Mesenchymal stem cell (in vitro differentiated cells and primary cell): ENCODE measurements around the gene HOXA13.

Source experiments
- DNase-seq: peaks from one replicate; pipeline ENCODE4 v3.0.0-alpha.2; 2013
- H2AFZ ChIP-seq: one replicate; pipeline ENCODE4 v1.6.1; 2013; ENCODE audit warnings: low read depth, mild to moderate bottlenecking, control low read depth, inconsistent platforms, low read length, moderate library complexity
- H2AK5ac ChIP-seq: 2 replicates; pipeline ENCODE4 v1.6.1; 2013; ENCODE audit warnings: low read length, moderate library complexity, mild to moderate bottlenecking, inconsistent platforms; ENCODE audit not compliant: severe bottlenecking
- H2BK120ac ChIP-seq: one replicate; pipeline ENCODE4 v1.6.1; 2013; ENCODE audit warnings: low read depth, mild to moderate bottlenecking, inconsistent platforms, low read length, moderate library complexity
- H2BK12ac ChIP-seq, 2 experiments: one replicate each; pipeline ENCODE4 v1.6.1; 2013; ENCODE audit warnings: inconsistent platforms in 2 of 2, low read length in 2 of 2, mild to moderate bottlenecking in 2 of 2, moderate library complexity in 2 of 2, control low read depth in 1 of 2
- H2BK15ac ChIP-seq: one replicate; pipeline ENCODE4 v1.6.1; 2013; ENCODE audit warnings: mild to moderate bottlenecking, low read depth, inconsistent platforms; ENCODE audit not compliant: poor library complexity, severe bottlenecking
- H2BK5ac ChIP-seq: 2 replicates; pipeline ENCODE4 v1.6.1; 2013; ENCODE audit warnings: low read depth, mild to moderate bottlenecking, low read length, control low read depth, inconsistent platforms; ENCODE audit not compliant: poor library complexity, severe bottlenecking
- H3K14ac ChIP-seq, 2 experiments: one replicate each; pipeline ENCODE4 v1.6.1; 2013; ENCODE audit warnings: inconsistent platforms in 2 of 2, low read length in 2 of 2, control low read depth in 1 of 2, mild to moderate bottlenecking in 1 of 2, moderate library complexity in 1 of 2
- H3K18ac ChIP-seq, 2 experiments: one replicate each; pipeline ENCODE4 v1.6.1; 2013; ENCODE audit warnings: inconsistent platforms in 2 of 2, low read length in 2 of 2, control low read depth in 1 of 2, low read depth in 1 of 2, mild to moderate bottlenecking in 1 of 2
- H3K23ac ChIP-seq, 2 experiments: one replicate each; pipeline ENCODE4 v1.6.1; 2013; ENCODE audit warnings: inconsistent platforms in 2 of 2, low read length in 2 of 2, mild to moderate bottlenecking in 2 of 2, moderate library complexity in 2 of 2, control low read depth in 1 of 2
- H3K27ac ChIP-seq: 2 replicates; pipeline ENCODE4 v1.5.1; 2013; ENCODE audit warnings: mild to moderate bottlenecking, moderate library complexity, low read length, control low read depth, inconsistent platforms; ENCODE audit not compliant: poor library complexity, severe bottlenecking
- H3K27me3 ChIP-seq, 2 experiments: 2 replicates each; pipeline versions ENCODE4 v1.6.1 to v1.7.0; 2013; ENCODE audit warnings: low read length in 2 of 2, mild to moderate bottlenecking in 2 of 2, moderate library complexity in 2 of 2, control low read depth in 1 of 2, inconsistent platforms in 1 of 2; ENCODE audit not compliant: control insufficient read depth in 1 of 2, insufficient read depth in 1 of 2
- H3K36me3 ChIP-seq, 2 experiments: 2 replicates each; pipeline versions ENCODE4 v1.6.1 to v1.7.0; 2013; ENCODE audit warnings: low read length in 2 of 2, control low read depth in 1 of 2, inconsistent platforms in 1 of 2, low read depth in 1 of 2, mild to moderate bottlenecking in 1 of 2; ENCODE audit not compliant: insufficient read depth in 2 of 2, control insufficient read depth in 1 of 2
- H3K4ac ChIP-seq, 2 experiments: one replicate each; pipeline ENCODE4 v1.6.1; 2013; ENCODE audit warnings: inconsistent platforms in 2 of 2, low read length in 2 of 2, mild to moderate bottlenecking in 2 of 2, moderate library complexity in 2 of 2, control low read depth in 1 of 2, low read depth in 1 of 2
- H3K4me1 ChIP-seq: 2 replicates; pipeline ENCODE4 v1.6.1; 2013; ENCODE audit warnings: low read depth, low read length, control low read depth; ENCODE audit not compliant: control insufficient read depth, insufficient read depth
- H3K4me2 ChIP-seq: 2 replicates; pipeline ENCODE4 v1.6.1; 2013; ENCODE audit warnings: low read length, mild to moderate bottlenecking, inconsistent platforms; ENCODE audit not compliant: poor library complexity, severe bottlenecking
- H3K4me3 ChIP-seq, 2 experiments: 2 replicates each; pipeline versions ENCODE4 v1.5.1 to v1.7.0; 2013; ENCODE audit warnings: low read length in 2 of 2, mild to moderate bottlenecking in 2 of 2, control low read depth in 1 of 2, low read depth in 1 of 2; ENCODE audit not compliant: insufficient read depth in 1 of 2
- H3K79me1 ChIP-seq: replicated peaks from 2 replicates; pipeline ENCODE4 v1.6.1; 2013; ENCODE audit warnings: mild to moderate bottlenecking, control low read depth, low read length, inconsistent platforms; ENCODE audit not compliant: poor library complexity, severe bottlenecking
- H3K9ac ChIP-seq: 2 replicates; pipeline ENCODE4 v1.7.0; 2013; ENCODE audit warnings: mild to moderate bottlenecking, low read length, moderate library complexity
- H3K9me3 ChIP-seq: 2 replicates; pipeline ENCODE4 v1.7.0; 2013; ENCODE audit warnings: mild to moderate bottlenecking, low read length; ENCODE audit not compliant: control insufficient read depth
- H4K8ac ChIP-seq: one replicate; pipeline ENCODE4 v1.6.1; 2013; ENCODE audit warnings: inconsistent platforms, mild to moderate bottlenecking, low read length, moderate library complexity
- H4K91ac ChIP-seq: one replicate; pipeline ENCODE4 v1.6.1; 2013; ENCODE audit warnings: mild to moderate bottlenecking, low read length, inconsistent platforms
- WGBS: methylation state at CpG from one replicate; pipeline ENCODE4 v1.1.7; 2013; ENCODE audit warnings: mixed read lengths; 5-methylcytosine and 5-hydroxymethylcytosine counted together

The HOXA13 gene

GRCh38 chr7:27209933-27210440, 10.1 kb upstream of the HOXA13 start:
- H3K4me2 ChIP-seq: peak overlapping the region; percentile 67
- no peak overlapping the region for H2BK5ac ChIP-seq
- WGBS: 40% methylated on average over 11 of the region's 11 CpGs

DNA sequence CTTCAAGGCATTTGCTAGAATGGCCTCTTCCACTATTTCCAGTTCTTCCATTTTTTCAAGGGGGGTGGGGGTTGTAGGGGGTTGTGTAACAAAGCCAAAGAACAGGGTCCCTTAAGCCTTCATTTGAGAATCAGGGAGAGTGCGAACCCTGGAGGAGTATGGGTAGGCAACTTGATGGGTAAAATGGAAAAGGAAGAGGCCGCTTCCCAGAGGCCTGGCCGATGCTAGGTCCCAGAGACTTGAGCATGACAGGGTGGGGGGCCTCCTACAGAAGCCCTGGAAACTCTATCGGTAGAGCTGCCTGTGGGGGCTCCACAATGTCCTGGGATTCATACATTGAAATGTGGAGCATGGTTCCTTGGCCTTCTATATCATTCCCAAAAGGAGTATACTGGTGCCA, 9.1 kb upstream of the HOXA13 start:
- H4K8ac ChIP-seq: no peak overlapping the region
- no peak overlapping the region for H2BK5ac ChIP-seq
- H3K27ac ChIP-seq: no peak overlapping the region
- H4K91ac ChIP-seq: no peak overlapping the region
- no peak overlapping the region for H3K18ac ChIP-seq
- H2AFZ ChIP-seq: no peak overlapping the region
- DNase-seq: no peak
- no peak overlapping the region for H3K14ac ChIP-seq
- H2BK12ac ChIP-seq: no peak overlapping the region
- H3K27me3 ChIP-seq: peaks cover 93 to 95% of the 10 kb centered on the region in 2 experiments
- no peak overlapping the region for H2AK5ac ChIP-seq
- no peaks in the 10 kb centered on the region for H3K36me3 ChIP-seq
- H3K23ac ChIP-seq: no peak overlapping the region
- H3K4me1 ChIP-seq: peaks cover 28% of the 10 kb centered on the region
- no peak overlapping the region for H3K4me3 ChIP-seq
- H3K4me2 ChIP-seq: no peak overlapping the region
- no peak overlapping the region for H3K4ac ChIP-seq
- no peak overlapping the region for H2BK120ac ChIP-seq
- 83% methylated on average over 4 of the region's 4 CpGs for WGBS
- no peak overlapping the region for H3K9ac ChIP-seq
- H3K9me3 ChIP-seq: no peaks in the 10 kb centered on the region
- no peaks in the 10 kb centered on the region for H3K79me1 ChIP-seq
- H2BK15ac ChIP-seq: no peak overlapping the region

More at GRCh38 chr7:27209933-27210440, 10.1 kb upstream of the HOXA13 start:
- Histone ChIP-seq H3K18ac (no peak overlapping the region), H3K14ac (no peak overlapping the region), H3K36me3 (no peaks in the 10 kb centered on the region), H4K91ac (no peak overlapping the region), H4K8ac (no peak overlapping the region), H3K27me3 (peaks cover 93 to 95% of the 10 kb centered on the region in 2 experiments), H3K23ac (no peak overlapping the region), H3K79me1 (no peaks in the 10 kb centered on the region), H3K9ac (no peak overlapping the region), H2AFZ (no peak overlapping the region), H3K4me3 (peak overlapping the region in 1 of 2 experiments; percentile 72), H2BK12ac (no peak overlapping the region), H2BK15ac (no peak overlapping the region), H3K4ac (no peak overlapping the region), H2AK5ac (no peak overlapping the region), H2BK120ac (no peak overlapping the region), H3K4me1 (peaks cover 26% of the 10 kb centered on the region), H3K27ac (no peak overlapping the region), H3K9me3 (no peaks in the 10 kb centered on the region)
- DNase-seq: no peak

- peaks cover 20% of the 10 kb centered on the region for H3K4me1 ChIP-seq
- no peak overlapping the region for H3K23ac ChIP-seq
- no peak overlapping the region for H2BK120ac ChIP-seq
- no peaks in the 10 kb centered on the region for H3K36me3 ChIP-seq
- H2BK5ac ChIP-seq: no peak overlapping the region
- H2BK15ac ChIP-seq: no peak overlapping the region
- H2AK5ac ChIP-seq: no peak overlapping the region
- no peak overlapping the region for H3K4me2 ChIP-seq
- 10% methylated on average over 4 of the region's 7 CpGs for WGBS
- no peak overlapping the region for H3K9ac ChIP-seq
- H3K4ac ChIP-seq: no peak overlapping the region
- H3K9me3 ChIP-seq: no peaks in the 10 kb centered on the region
- H4K91ac ChIP-seq: no peak overlapping the region
- no peak overlapping the region for H3K18ac ChIP-seq
- no peak overlapping the region for H2AFZ ChIP-seq
- H3K4me3 ChIP-seq: no peak overlapping the region
- no peak overlapping the region for H3K27ac ChIP-seq
- no peak for DNase-seq
- no peak overlapping the region for H4K8ac ChIP-seq
- H3K14ac ChIP-seq: no peak overlapping the region
- H3K79me1 ChIP-seq: no peaks in the 10 kb centered on the region
- no peak overlapping the region for H2BK12ac ChIP-seq
- H3K27me3 ChIP-seq: peaks cover 95% of the 10 kb centered on the region in 2 experiments
These were observed 7.6 kb upstream of the HOXA13 start for GRCh38 chr7:27207348-27207985.

DNA sequence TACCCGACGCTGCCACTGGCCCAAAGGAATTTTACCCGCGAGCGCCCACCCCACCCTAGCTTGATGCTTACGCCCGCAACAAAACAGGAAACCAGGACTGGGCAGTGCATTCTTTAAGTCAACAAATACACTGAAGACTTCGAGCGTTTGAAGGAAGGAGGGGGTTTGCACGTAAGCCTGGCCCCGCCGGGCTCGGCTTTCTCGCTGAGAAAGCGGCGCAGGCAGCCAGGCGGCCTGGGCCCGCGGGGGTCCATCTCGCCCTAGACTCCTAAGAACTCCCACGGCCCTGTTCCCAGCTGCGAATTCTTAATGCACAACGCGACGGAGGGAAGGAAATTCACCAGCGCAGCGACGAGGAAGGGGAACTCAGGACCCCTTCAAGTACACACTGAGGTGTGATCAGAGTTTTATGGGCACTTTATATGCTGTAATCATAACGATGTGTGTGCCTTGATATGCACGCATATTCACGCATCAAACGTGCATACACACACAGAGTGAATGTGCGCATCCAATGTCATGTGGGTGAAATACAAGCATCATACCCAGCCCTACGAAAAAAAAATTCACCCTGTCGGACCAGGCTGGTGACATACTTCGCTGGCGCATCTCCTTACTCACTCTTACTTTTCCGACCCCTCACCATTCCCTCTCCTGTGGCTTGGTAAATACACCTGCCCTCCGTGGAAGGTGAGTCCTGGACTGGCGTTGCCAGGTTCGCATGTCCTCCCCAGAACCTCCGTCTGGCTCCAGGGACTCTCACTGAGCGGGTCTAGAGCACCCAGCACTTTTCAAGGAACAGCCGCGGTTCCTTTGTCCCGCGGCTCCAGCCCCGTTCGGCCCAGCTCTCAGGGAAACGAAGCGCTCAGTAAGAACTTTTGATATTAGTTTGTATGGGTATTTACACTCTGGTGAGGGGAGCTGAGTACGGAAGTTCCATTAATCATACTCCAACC, 5.7 kb upstream of the HOXA13 start:
- H2BK12ac ChIP-seq: no peak overlapping the region
- H3K27ac ChIP-seq: no peak overlapping the region
- H3K9me3 ChIP-seq: no peaks in the 10 kb centered on the region
- H2BK15ac ChIP-seq: no peak overlapping the region
- H3K23ac ChIP-seq: peak overlapping the region in 1 of 2 experiments; percentile 34
- H4K8ac ChIP-seq: no peak overlapping the region
- H3K4me3 ChIP-seq: peak overlapping the region in 1 of 2 experiments; percentile 68
- no peak overlapping the region for H2AK5ac ChIP-seq
- H4K91ac ChIP-seq: no peak overlapping the region
- H3K4me2 ChIP-seq: peak overlapping the region; percentile 58
- H3K36me3 ChIP-seq: no peaks in the 10 kb centered on the region
- no peak overlapping the region for H3K4ac ChIP-seq
- H2BK5ac ChIP-seq: no peak overlapping the region
- H3K79me1 ChIP-seq: no peaks in the 10 kb centered on the region
- DNase-seq: peak; percentile 12
- WGBS: 3% methylated on average over 44 of the region's 52 CpGs
- no peak overlapping the region for H3K14ac ChIP-seq
- no peak overlapping the region for H3K18ac ChIP-seq
- no peak overlapping the region for H2AFZ ChIP-seq
- H2BK120ac ChIP-seq: no peak overlapping the region
- peaks cover 95% of the 10 kb centered on the region in 2 experiments for H3K27me3 ChIP-seq
- H3K4me1 ChIP-seq: peaks cover 25% of the 10 kb centered on the region
- H3K9ac ChIP-seq: no peak overlapping the region
